HFFc6 (cell line): ENCODE measurements around the gene RELCH. TPM values are rescaled to one million over a fixed set of nuclear protein-coding genes. Genes with fewer than 3 reads are reported as not detected.

Experiments used
- DNase-seq: peaks from one replicate; pipeline ENCODE4 v3.0.0-alpha.2; 2018
- H3K27ac Mint-ChIP-seq: 2 replicates; pipeline ENCODE4 v1.8.0; 2020; ENCODE audit warnings: mild to moderate bottlenecking, mixed read lengths
- H3K27me3 Mint-ChIP-seq: 2 replicates; pipeline ENCODE4 v1.8.0; 2021; ENCODE audit warnings: mild to moderate bottlenecking, moderate library complexity, mixed read lengths; ENCODE audit not compliant: insufficient read depth
- H3K36me3 Mint-ChIP-seq: 2 replicates; pipeline ENCODE4 v1.8.0; 2021; ENCODE audit warnings: low read depth, mixed read lengths
- H3K4me1 Mint-ChIP-seq: 2 replicates; pipeline ENCODE4 v1.8.0; 2020; ENCODE audit warnings: low read depth, mixed read lengths
- H3K4me3 Mint-ChIP-seq: 2 replicates; pipeline ENCODE4 v1.8.0; 2020; ENCODE audit warnings: mild to moderate bottlenecking, moderate library complexity, mixed read lengths
- H3K9me3 Mint-ChIP-seq: 2 replicates; pipeline ENCODE4 v1.8.0; 2020; ENCODE audit warnings: mild to moderate bottlenecking, mixed read lengths
- total RNA-seq, 6 experiments: library from RNA; stranded (reverse); fragmentation: NEBNext Ultra II Directional; extraction: Animal tissue kit (Norgen Biotek cat#: 25700); gene quantifications; 2 replicates in 1 of 6; 3 replicates in 5 of 6; pipeline ENCODE4 v1.2.3, GENCODE V29; 2021
- TF ChIP-seq, protein P1 (sequence below): fragments of 200-600 bp; sonication (generic); IDR thresholded peaks from 2 replicates; pipeline ENCODE4 v1.5.0; 2021; ENCODE audit warnings: antibody characterized with exemption, mild to moderate bottlenecking

RELCH gene
- total RNA-seq, 6 experiments from 2014 or later = 24.6 to 30.3 (median 26.6) TPM

DNA sequence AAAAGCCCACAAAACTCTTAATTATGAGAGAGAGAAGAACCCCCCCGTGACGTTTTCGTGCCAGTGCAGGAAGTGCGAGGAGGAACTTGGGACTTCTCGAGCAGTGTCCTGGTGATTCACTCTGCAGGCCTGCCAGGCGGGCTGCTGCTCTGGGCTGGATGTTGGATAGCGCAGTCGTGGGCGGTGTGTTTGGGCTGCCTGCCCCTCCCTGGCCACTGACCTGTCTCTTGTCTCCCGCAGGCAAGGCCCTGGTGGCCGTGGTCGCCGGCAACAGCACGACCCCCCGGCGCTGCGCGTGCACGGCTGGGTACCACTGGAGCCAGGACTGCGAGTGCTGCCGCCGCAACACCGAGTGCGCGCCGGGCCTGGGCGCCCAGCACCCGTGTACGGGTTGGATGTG lies 167.1 kb downstream of the RELCH start:
- TF ChIP-seq, protein P1, sequence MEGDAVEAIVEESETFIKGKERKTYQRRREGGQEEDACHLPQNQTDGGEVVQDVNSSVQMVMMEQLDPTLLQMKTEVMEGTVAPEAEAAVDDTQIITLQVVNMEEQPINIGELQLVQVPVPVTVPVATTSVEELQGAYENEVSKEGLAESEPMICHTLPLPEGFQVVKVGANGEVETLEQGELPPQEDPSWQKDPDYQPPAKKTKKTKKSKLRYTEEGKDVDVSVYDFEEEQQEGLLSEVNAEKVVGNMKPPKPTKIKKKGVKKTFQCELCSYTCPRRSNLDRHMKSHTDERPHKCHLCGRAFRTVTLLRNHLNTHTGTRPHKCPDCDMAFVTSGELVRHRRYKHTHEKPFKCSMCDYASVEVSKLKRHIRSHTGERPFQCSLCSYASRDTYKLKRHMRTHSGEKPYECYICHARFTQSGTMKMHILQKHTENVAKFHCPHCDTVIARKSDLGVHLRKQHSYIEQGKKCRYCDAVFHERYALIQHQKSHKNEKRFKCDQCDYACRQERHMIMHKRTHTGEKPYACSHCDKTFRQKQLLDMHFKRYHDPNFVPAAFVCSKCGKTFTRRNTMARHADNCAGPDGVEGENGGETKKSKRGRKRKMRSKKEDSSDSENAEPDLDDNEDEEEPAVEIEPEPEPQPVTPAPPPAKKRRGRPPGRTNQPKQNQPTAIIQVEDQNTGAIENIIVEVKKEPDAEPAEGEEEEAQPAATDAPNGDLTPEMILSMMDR = no peak
- Mint-ChIP-seq H3K36me3 (no peaks in the 10 kb centered on the region), H3K4me3 (no peak overlapping the region), H3K9me3 (no peaks in the 10 kb centered on the region), H3K27me3 (peaks cover 58% of the 10 kb centered on the region), H3K27ac (no peak overlapping the region), H3K4me1 (no peaks in the 10 kb centered on the region)
- no peak for DNase-seq

DNA sequence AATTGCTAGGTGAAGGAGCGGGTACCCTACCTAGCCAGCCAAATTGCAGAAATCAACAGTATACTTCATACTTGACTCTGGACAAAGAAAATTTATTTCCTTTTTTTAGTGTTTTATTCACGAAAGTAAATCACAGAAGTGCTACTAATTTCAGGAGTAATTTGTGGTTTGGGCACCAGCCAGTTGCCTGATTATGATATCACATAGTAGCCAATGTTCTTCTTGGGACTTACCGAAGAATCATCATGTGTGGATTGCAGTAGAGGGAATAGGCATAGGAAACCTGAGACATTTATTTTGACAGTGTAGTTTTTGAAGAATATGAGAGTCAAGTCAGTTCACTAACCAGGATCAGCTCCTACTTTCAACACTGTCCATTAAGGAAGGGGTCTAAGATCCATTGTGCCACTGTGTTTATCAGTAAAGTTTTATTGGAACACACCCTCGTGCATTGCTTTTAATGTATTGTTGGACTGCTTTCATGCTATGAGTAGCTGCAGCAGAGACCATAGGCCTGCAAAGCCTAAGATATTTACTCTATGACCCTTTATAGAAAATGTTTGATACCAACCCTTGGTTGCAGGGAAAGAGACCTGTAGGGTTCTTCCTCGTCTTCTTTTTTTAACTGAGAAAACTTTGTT lies 170.1 kb downstream of the RELCH start:
- H3K27ac Mint-ChIP-seq = no peak overlapping the region
- DNase-seq = no peak
- peaks cover 63% of the 10 kb centered on the region for H3K27me3 Mint-ChIP-seq
- H3K36me3 Mint-ChIP-seq = no peaks in the 10 kb centered on the region
- no peak overlapping the region for H3K4me3 Mint-ChIP-seq
- no peaks in the 10 kb centered on the region for H3K9me3 Mint-ChIP-seq
- TF ChIP-seq, protein P1 = no peak
- no peaks in the 10 kb centered on the region for H3K4me1 Mint-ChIP-seq

Other genes with a start within 250 kb of the RELCH start
- gene PIGN, start 199 bp upstream of the RELCH start, total RNA-seq = 10 to 100 TPM; 21.0 to 25.9 (median 24.7) TPM
- gene TNFRSF11A, start 138.1 kb downstream of the RELCH start, total RNA-seq = under 1 TPM in 1 of 6 experiments, not detected in 5; 0.05 TPM